Astrocyte (in vitro differentiated cells and primary cell): Measurements from ENCODE around the gene MRGPRE. TPM values are rescaled to one million over a fixed set of nuclear protein-coding genes. Genes with fewer than 3 reads are reported as not detected.

Source experiments
- DNase-seq: peaks from one replicate; pipeline ENCODE4 v3.0.0-alpha.2; 2010; ENCODE audit warnings: low read depth
- FAIRE-seq: peaks from 2 replicates; lab custom pipeline; 2011; peaks lifted over from hg19 to GRCh38; lab: Jason Lieb, UNC
- H2AFZ ChIP-seq: 2 replicates; pipeline ENCODE4 v1.6.0; 2012; ENCODE audit warnings: low read depth, low read length, inconsistent platforms
- H3K27ac ChIP-seq: 2 replicates; pipeline ENCODE4 v1.5.1; 2011; ENCODE audit warnings: low read depth, low read length, inconsistent platforms
- H3K27me3 ChIP-seq: 2 replicates; pipeline ENCODE4 v1.6.0; 2011; ENCODE audit warnings: low read length, inconsistent platforms; ENCODE audit not compliant: insufficient read depth
- H3K36me3 ChIP-seq: 2 replicates; pipeline ENCODE4 v1.5.1; 2011; ENCODE audit warnings: low read length, inconsistent platforms; ENCODE audit not compliant: insufficient read depth
- H3K4me1 ChIP-seq: 2 replicates; pipeline ENCODE4 v1.5.1; 2011; ENCODE audit warnings: low read length, inconsistent platforms; ENCODE audit not compliant: insufficient read depth
- H3K4me2 ChIP-seq: 2 replicates; pipeline ENCODE4 v1.6.0; 2012; ENCODE audit warnings: low read length, inconsistent platforms
- H3K4me3 ChIP-seq: 2 replicates; pipeline ENCODE4 v1.5.1; 2011; ENCODE audit warnings: low read depth, mild to moderate bottlenecking, low read length, inconsistent platforms; ENCODE audit not compliant: insufficient read depth
- H3K79me2 ChIP-seq: 2 replicates; pipeline ENCODE4 v1.6.0; 2012; ENCODE audit warnings: mild to moderate bottlenecking, low read length, inconsistent platforms; ENCODE audit not compliant: insufficient read depth
- H3K9ac ChIP-seq: 2 replicates; pipeline ENCODE4 v1.6.0; 2012; ENCODE audit warnings: mild to moderate bottlenecking, low read length, inconsistent platforms
- H3K9me3 ChIP-seq: 2 replicates; pipeline ENCODE4 v1.5.1; 2012; ENCODE audit warnings: low read depth, mild to moderate bottlenecking, low read length, inconsistent platforms; ENCODE audit not compliant: insufficient read depth
- H4K20me1 ChIP-seq: 2 replicates; pipeline ENCODE4 v1.6.0; 2012; ENCODE audit warnings: low read length, inconsistent platforms; ENCODE audit not compliant: insufficient read depth
- H3K27ac Mint-ChIP-seq: one replicate; pipeline ENCODE4 v1.8.0; 2021; ENCODE audit warnings: mild to moderate bottlenecking, mixed read lengths; ENCODE audit not compliant: unreplicated experiment
- H3K27me3 Mint-ChIP-seq: one replicate; pipeline ENCODE4 v1.8.0; 2021; ENCODE audit warnings: low read depth, mixed read lengths; ENCODE audit not compliant: unreplicated experiment
- H3K36me3 Mint-ChIP-seq: one replicate; pipeline ENCODE4 v1.8.0; 2021; ENCODE audit warnings: low read depth, mixed read lengths; ENCODE audit not compliant: unreplicated experiment
- H3K4me1 Mint-ChIP-seq: one replicate; pipeline ENCODE4 v1.8.0; 2021; ENCODE audit warnings: low read depth, mixed read lengths; ENCODE audit not compliant: unreplicated experiment
- H3K4me3 Mint-ChIP-seq: one replicate; pipeline ENCODE4 v1.8.0; 2021; ENCODE audit warnings: mild to moderate bottlenecking, moderate library complexity, mixed read lengths; ENCODE audit not compliant: unreplicated experiment
- H3K9me3 Mint-ChIP-seq: one replicate; pipeline ENCODE4 v1.8.0; 2021; ENCODE audit warnings: mild to moderate bottlenecking, mixed read lengths; ENCODE audit not compliant: unreplicated experiment
- CTCF ChIP-seq: IDR thresholded peaks from 2 replicates; pipeline ENCODE4 v1.5.1; 2011; ENCODE audit warnings: low read depth, mild to moderate bottlenecking, inconsistent platforms, low read length, moderate library complexity; ENCODE audit not compliant: insufficient read depth
- EZH2 ChIP-seq: IDR thresholded peaks from 2 replicates; pipeline ENCODE4 v1.6.1; 2012; ENCODE audit warnings: mild to moderate bottlenecking, low read length, inconsistent platforms; ENCODE audit not compliant: insufficient read depth
- total RNA-seq: library from RNA; stranded (reverse); gene quantifications from 2 replicates; pipeline ENCODE4 v1.2.1, GENCODE V29; 2021

MRGPRE gene
- total RNA-seq, 1 donor from 2014 or later, result not detected

DNA sequence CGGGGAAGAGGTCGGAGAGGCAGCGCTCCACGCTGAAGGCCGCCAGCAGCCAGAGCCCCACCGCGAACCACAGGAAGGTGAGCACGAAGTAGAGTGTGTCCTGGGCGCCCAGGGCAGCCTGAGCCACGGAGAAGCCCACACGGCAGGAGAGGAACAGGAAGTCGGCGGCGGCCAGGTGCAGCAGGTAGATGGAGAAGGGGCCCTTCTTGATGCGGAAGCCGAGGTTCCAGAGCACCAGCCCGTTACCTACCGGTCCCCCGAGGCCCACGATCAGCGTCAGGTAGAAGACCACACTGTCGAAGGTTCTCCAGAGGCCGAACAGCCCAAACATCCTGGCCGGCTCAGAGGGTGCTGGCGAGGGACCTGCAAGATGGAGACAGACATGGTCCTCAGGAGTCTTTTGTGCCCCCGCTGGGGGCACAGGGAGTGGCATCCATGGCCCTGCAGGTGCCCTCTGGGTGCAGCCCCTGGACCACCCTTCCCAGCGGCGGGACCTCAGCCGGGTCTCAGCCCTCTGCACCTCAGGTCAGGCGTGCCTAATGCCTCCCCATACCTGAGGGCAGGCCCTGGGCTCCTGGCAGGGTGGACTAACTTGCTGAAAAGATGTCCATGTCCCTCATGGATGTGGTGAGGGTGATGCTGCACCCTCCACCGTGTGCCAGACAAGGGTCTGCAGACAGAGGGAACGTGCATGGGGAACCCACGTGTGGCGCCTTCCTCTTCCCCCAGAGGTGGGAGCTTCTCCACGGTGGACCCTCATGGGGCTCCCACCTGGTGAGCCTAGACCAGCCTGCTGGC is 13.5 kb downstream of the MRGPRE start, which contains the start of gene MRGPRG:
Gene MRGPRG (minus strand): TSS at position 331 of the 798 bp plus-strand sequence. CDS start 0 bp downstream, at position 331.
- Histone ChIP-seq H4K20me1 (no peaks in the 10 kb centered on the region), H3K9me3 (no peaks in the 10 kb centered on the region), H3K79me2 (no peaks in the 10 kb centered on the region), H3K4me1 (peaks cover 2% of the 10 kb centered on the region), H3K4me3 (no peak within 1 kb of the TSS), H3K9ac (no peak within 1 kb of the TSS), H2AFZ (no peak within 1 kb of the TSS), H3K36me3 (no peaks in the 10 kb centered on the region), H3K27ac (no peak within 1 kb of the TSS), H3K27me3 (peaks cover 11% of the 10 kb centered on the region), H3K4me2 (no peak within 1 kb of the TSS)
- peaks cover 1% of the 10 kb centered on the region for H3K9me3 Mint-ChIP-seq
- no peaks in the 10 kb centered on the region for H3K36me3 Mint-ChIP-seq
- peaks cover 33% of the 10 kb centered on the region for H3K27me3 Mint-ChIP-seq
- no peak for DNase-seq
- no peak within 1 kb of the TSS for H3K27ac Mint-ChIP-seq
- no peak for TF ChIP-seq EZH2
- TF ChIP-seq CTCF, result no peak
- H3K4me1 Mint-ChIP-seq, result no peaks in the 10 kb centered on the region
- H3K4me3 Mint-ChIP-seq, result no peak within 1 kb of the TSS
- FAIRE-seq, result no peak

DNA sequence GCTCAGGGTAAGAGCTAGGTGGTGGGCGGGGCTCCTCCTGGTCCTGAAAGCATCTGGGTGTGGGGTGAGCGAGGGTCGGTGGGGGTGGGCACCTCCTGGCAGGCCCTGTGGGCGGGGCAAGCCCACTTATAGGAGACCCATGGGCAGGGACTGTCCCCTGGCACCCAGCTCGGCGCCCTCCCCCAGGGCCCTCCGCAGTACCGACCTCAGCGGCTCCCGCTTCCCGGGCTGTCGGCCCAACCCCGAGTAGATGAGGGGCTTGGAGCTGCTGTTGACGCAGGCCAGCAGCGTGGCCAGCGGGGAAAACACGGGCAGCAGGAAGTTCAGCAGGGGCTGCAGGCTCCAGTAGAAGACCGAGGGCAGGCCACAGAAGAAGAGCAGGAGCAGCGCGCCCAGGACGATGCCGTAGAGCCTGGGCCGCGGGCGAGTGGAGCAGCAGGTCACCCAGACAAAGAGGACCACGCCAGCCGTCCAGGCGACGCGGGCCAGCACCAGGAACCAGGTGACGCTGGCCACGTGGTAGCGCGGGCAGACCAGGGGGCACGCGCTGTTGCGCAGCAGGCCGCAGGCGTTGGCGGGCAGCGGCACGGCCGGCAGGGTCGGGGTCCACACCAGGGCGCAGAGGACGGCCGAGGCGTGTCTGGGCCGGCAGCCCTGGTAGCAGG is 14.3 kb downstream of the MRGPRE start:
- no peaks in the 10 kb centered on the region for H3K4me1 Mint-ChIP-seq
- DNase-seq (no peak), FAIRE-seq (no peak)
- Histone ChIP-seq H3K9ac (no peak overlapping the region), H3K27me3 (peaks cover 17% of the 10 kb centered on the region), H3K4me1 (peaks cover 2% of the 10 kb centered on the region), H3K4me2 (no peak overlapping the region), H3K36me3 (no peaks in the 10 kb centered on the region), H2AFZ (no peak overlapping the region), H3K27ac (no peak overlapping the region), H4K20me1 (no peaks in the 10 kb centered on the region), H3K4me3 (no peak overlapping the region), H3K9me3 (no peaks in the 10 kb centered on the region), H3K79me2 (no peaks in the 10 kb centered on the region)
- H3K9me3 Mint-ChIP-seq, result peaks cover 1% of the 10 kb centered on the region
- no peaks in the 10 kb centered on the region for H3K36me3 Mint-ChIP-seq
- H3K4me3 Mint-ChIP-seq, result no peak overlapping the region
- H3K27ac Mint-ChIP-seq, result no peak overlapping the region
- no peak for TF ChIP-seq EZH2
- H3K27me3 Mint-ChIP-seq, result peaks cover 32% of the 10 kb centered on the region

- no peak for TF ChIP-seq EZH2
- no peak for TF ChIP-seq CTCF
- Histone ChIP-seq H3K79me2 (no peaks in the 10 kb centered on the region), H4K20me1 (no peaks in the 10 kb centered on the region), H3K4me3 (no peak overlapping the region), H3K4me2 (no peak overlapping the region), H2AFZ (no peak overlapping the region), H3K36me3 (no peaks in the 10 kb centered on the region), H3K9me3 (peaks cover 3% of the 10 kb centered on the region), H3K9ac (no peak overlapping the region), H3K4me1 (peaks cover 2% of the 10 kb centered on the region), H3K27me3 (peaks cover 11% of the 10 kb centered on the region), H3K27ac (no peak overlapping the region)
- H3K27ac Mint-ChIP-seq, result no peak overlapping the region
- DNase-seq (no peak), FAIRE-seq (no peak)
- no peak overlapping the region for H3K4me3 Mint-ChIP-seq
- peaks cover 34% of the 10 kb centered on the region for H3K27me3 Mint-ChIP-seq
- H3K36me3 Mint-ChIP-seq, result no peaks in the 10 kb centered on the region
- no peaks in the 10 kb centered on the region for H3K4me1 Mint-ChIP-seq
- H3K9me3 Mint-ChIP-seq, result peaks cover 3% of the 10 kb centered on the region
These were observed 16.1 kb downstream of the MRGPRE start for GRCh38 chr11:3216027-3216525.
